GM10266 (cell line): ENCODE results near the gene DOHH.

ENCODE experiments used
- DNase-seq: peaks from one replicate; pipeline ENCODE4 v3.0.0; 2012; ENCODE audit errors: extremely low spot score
- CTCF ChIP-seq: IDR thresholded peaks from 2 replicates; pipeline ENCODE4 v1.5.1; 2012; ENCODE audit warnings: mild to moderate bottlenecking, low read depth; ENCODE audit not compliant: control insufficient read depth, insufficient read depth; ENCODE audit errors: missing control alignments

Gene DOHH

GRCh38 chr19:3522421-3523360 lies 22.2 kb upstream of the DOHH start:
- no peak for DNase-seq

DNA sequence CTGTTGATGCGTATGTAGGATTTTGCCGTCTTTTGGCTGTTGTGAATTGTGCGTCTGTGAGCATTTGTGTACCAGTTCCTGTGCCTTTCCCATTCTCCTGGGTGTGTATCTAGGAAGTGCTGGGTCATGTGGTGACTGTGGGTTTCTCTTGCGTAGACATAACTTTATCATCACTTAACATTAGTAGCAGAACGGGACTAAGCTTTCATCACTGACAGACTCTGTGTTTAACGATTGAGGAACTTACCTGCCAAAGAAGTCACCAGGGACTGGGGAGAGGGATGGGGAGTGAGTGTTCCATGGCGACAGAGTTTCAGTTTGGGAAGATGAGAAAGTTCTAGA lies 20.6 kb upstream of the DOHH start:
- TF ChIP-seq CTCF: no peak

More at GRCh38 chr19:3522421-3523360, 22.2 kb upstream of the DOHH start:
- TF ChIP-seq CTCF: no peak

DNA sequence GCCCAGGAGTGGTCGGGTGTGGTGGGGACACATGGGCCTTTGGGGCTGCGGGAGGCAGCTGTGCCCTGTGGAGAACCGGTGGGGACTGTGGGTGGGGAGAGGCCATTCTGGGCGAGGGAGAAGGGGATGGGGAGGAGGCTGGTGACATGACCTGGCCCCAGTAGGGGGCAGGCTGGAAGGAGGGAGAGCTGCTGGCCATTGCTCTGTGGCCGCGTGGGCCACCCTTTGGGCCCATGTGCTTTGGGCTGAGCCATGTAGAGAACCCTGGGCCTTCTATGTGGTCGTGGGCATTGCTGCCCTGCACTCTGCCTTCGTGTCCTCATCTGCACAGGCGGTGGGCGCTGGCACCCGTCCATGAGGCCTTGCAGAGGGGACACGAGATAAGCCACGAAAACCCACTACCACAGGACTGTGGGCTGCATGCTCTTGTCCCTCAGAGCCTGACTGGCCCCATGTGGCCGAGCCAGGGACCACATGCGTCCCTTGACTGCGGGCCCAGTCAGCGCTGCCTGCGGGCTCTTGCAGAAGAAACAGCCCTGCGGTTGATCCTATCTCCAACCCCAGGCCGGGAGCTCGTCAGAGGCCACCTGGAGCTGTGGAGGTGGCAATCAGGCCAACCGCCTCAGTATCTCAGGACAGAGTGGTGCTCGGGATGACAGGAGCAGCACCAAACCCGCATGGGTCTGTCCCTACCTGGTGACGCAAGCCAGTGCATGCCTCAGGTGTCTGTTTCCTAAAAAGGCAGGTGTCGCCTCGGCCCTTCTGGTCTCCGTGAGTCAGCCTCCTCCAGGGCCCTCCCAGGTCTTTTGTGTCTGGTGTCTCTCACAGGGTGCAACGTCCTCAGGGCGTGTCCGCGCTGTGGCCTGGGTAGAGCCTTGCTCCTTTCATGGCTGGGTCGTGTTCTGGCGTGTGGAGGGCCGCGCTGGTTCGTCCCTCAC lies 20.0 kb upstream of the DOHH start:
- DNase-seq: no peak
- TF ChIP-seq CTCF: no peak

More for the DNA sequence above, 20.6 kb upstream of the DOHH start:
- DNase-seq: no peak

DNA sequence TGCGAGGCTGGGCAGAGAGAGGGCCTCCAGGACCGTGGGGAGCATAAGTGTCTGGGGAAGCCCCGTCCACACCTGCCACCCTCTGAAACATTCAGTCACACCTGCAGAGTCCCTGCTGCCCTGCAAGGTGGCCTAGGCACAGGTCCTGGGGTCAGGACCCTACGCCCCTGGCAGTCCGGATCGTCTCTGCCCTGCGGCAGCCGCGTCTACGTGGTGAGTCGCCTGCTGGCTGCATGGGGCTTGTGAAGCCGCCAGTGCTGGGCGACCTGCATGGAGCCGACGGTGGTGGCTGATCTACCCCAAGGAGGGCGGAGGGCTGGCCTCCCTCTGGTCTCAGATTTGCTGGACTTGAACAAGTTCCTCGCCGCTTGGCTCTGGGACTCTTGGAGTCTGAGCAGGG lies 18.7 kb upstream of the DOHH start:
- DNase-seq: no peak
- TF ChIP-seq CTCF: no peak

GRCh38 chr19:3518659-3519058 lies 18.2 kb upstream of the DOHH start:
- DNase-seq: no peak

DNA sequence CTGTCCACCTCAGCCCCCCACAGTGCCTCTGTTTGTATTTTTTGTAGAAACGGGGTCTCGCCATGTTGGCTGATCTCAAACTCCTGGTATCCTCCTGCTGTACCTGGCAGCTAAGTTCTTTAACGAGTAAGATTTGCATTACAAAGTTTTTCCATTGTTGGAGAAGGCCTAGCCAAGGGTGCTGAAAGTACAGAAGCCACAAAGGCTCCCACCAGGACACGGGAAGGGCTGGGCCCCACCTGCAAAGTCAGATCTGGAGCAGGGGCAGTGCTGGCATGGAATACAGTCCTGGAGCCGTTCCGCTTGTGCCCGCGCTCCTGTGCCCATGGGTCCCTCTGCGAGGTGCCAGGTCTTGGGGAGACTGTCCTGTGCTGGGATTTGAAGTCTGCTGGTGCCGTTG lies 17.8 kb upstream of the DOHH start:
- no peak for TF ChIP-seq CTCF
- DNase-seq: no peak

More at GRCh38 chr19:3518659-3519058, 18.2 kb upstream of the DOHH start:
- no peak for TF ChIP-seq CTCF

GRCh38 chr19:3517638-3518037 lies 17.2 kb upstream of the DOHH start:
- no peak for DNase-seq
- no peak for TF ChIP-seq CTCF
